Heart left ventricle (tissue), 13 donors: Measurements from ENCODE around the gene FOXR2.

Experiments
- CTCF ChIP-seq, 12 donors: fragments of 200-600 bp; sonication (generic) in 4 of 12; IDR thresholded peaks; one replicate each; pipeline versions ENCODE4 v1.5.0 to v1.8.0; 2018 to 2022; ENCODE audit warnings: antibody characterized with exemption in 12 of 12, mild to moderate bottlenecking in 5 of 12
- POLR2A ChIP-seq, 2 donors: fragments of 450-650 bp; IDR thresholded peaks; one replicate each; pipeline ENCODE4 v1.6.1; 2017; ENCODE audit warnings: antibody characterized with exemption in 2 of 2, mild to moderate bottlenecking in 2 of 2, moderate library complexity in 2 of 2
- donor health status: ischemic (EF 13 %, LVEDD 7.1; RV severe dilation, severe dysfunction).
- donor health status: DM: no; HTN: yes; CAD: no.
- donor health status: DM: no; HTN: no; CAD: no.
- donor health status: ischemic (EF 25% LVEDD 6.9; RV normal size, moderate dysfunction).
- donor health status: ischemic (EF 25% LVEDD 5.7; RV mildly dilated, moderate dysfunction).
- donor health status: ischemic (EF 35%, LVEDD 5.7; RV mildly dilated, moderate dysfunction).
- donor health status: nonischemic (EF 11% LVEDD 7.7; RV severe dilation, severe dysfunction).
- donor health status: DM: yes; HTN: yes; CAD: no.
- donor health status: PGD.
- donor health status: ischemic (EF 29% LVEDD 5.4; RV normal size, mild dysfunction).
- donor health status: nonischemic (EF 23%, LVEDD 6.1; RV moderate dilation, normal function).

- TF ChIP-seq CTCF (IDR thresholded peaks at IDR 0.05) (no peak), POLR2A (IDR thresholded peaks at IDR 0.05) (no peak)
Measured at GRCh38 chrX:55668084-55668483, 44.9 kb downstream of the FOXR2 start.
